T-helper 9 cell (primary cell): ENCODE measurements around the gene ORC4.

Experiments
- DNase-seq: peaks from one replicate; pipeline ENCODE4 v3.0.0-alpha.2; 2020

The ORC4 gene

GRCh38 chr2:147925886-147926285 is 94.7 kb downstream of the ORC4 start:
- no peak for DNase-seq

DNA sequence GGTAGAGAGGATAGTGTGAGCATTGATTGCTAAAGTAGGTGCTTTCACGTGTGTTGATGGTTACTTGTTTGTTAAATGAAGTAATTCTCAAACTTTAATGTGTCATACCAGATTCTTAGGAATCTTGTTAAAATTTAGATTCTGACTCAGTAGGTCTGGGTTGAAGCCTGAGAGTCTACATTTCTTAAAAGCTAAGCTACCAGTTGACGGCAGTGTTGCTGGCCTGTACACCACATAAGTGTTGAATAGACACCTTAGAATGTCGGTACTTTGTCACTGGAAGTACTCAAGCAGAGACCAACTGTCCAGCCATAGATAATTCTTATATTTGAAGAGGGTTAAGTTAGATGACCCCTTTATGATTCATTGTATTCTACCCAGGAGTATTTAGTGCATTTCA is 95.9 kb downstream of the ORC4 start:
- DNase-seq, result no peak

- DNase-seq, result no peak
These were observed 96.7 kb downstream of the ORC4 start for GRCh38 chr2:147923846-147924245.

- DNase-seq, result no peak
These were observed 103.4 kb downstream of the ORC4 start for GRCh38 chr2:147917161-147917560.

DNA sequence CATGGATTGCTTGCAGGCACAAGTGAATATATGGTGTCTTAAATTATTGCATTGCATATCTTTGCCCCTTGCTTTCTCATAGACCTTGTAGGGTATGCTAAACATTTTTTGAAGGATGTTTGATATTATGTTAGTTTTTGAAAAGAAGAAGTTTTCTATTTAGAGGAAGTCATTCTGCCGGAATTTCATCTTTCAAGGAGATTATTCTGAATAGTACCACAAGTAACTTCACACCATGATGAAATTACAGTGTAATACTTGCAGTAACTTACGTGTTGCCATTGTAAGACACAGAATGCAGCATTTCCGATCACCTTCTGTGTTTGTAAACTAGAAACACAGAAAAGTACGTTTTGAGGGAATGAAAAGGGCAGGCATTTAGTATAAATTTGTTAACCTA is 103.8 kb downstream of the ORC4 start:
- no peak for DNase-seq

DNA sequence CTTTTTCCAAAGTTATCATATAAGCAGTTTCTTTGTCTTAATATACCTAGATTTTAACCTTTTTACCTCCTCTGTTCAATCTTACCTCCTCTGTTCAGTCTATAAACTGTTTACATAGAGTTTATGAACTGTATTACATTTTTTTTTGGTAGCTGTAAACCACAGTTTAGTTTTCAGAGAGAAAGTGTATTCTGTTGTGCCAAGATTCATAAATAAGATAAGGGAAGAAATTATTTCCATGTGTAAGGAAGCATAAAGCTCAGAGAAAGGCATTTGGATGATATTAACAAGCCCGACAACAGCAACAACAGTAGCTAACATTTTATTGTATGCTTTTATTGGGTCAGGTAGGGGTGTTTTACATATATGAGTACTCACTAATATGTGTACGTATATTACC is 104.5 kb downstream of the ORC4 start:
- DNase-seq, result no peak

GRCh38 chr2:147913701-147914480 is 106.6 kb downstream of the ORC4 start:
- DNase-seq, result no peak

GRCh38 chr2:147910990-147911473 is 109.5 kb downstream of the ORC4 start:
- peak; percentile 5 for DNase-seq

GRCh38 chr2:147909178-147909577 is 111.4 kb downstream of the ORC4 start:
- DNase-seq, result no peak

DNA sequence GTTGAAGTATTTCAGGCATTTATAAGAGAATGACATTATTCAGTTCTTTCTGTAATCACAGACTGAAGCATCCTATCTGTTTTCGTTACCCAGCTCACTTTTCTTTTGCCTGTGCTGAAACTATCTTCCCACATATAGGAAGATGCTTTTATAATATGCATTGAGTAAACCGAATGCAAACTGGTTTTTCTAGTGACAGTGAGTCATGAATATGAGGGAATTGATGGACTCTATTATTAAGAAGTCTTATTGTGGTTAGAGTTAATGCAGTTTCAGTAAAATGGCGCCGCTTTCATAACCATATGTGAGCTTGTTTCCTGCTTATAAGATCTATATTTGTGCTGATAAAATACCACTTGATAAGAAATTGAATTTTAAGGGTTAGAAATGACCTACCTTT is 116.5 kb downstream of the ORC4 start:
- DNase-seq, result no peak

- DNase-seq, result no peak
These were observed 131.9 kb downstream of the ORC4 start for GRCh38 chr2:147888680-147889079.

- no peak for DNase-seq
These were observed 134.4 kb downstream of the ORC4 start for GRCh38 chr2:147886136-147886535.

DNA sequence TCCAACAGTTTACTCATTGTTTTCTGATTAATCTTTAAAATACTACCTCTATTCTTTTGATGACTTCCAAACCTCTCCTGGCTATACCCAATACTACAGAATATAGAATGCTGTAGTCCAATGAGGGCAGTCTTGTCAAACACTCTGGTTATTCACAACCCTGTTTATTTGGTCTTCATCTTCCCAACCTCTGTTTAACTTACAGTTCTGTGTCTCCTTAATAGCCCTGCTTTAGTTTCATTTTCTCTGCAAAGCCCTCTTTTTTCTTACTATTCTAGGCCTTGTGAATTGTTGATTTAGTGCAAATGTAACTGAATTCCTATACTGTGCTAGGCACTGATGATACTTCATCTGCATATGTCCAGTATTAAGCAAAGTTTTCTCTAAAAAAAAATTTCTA is 135.7 kb downstream of the ORC4 start:
- DNase-seq, result no peak

GRCh38 chr2:147882631-147883030 is 137.9 kb downstream of the ORC4 start:
- DNase-seq, result no peak
